HFFc6 (cell line): ENCODE data around the gene THSD7A. TPM values are rescaled to one million over a fixed set of nuclear protein-coding genes. Genes with fewer than 3 reads are reported as not detected.

Source experiments
- DNase-seq: peaks from one replicate; pipeline ENCODE4 v3.0.0-alpha.2; 2018
- H3K27ac Mint-ChIP-seq: 2 replicates; pipeline ENCODE4 v1.8.0; 2020; ENCODE audit warnings: mild to moderate bottlenecking, mixed read lengths
- H3K27me3 Mint-ChIP-seq: 2 replicates; pipeline ENCODE4 v1.8.0; 2021; ENCODE audit warnings: mild to moderate bottlenecking, moderate library complexity, mixed read lengths; ENCODE audit not compliant: insufficient read depth
- H3K36me3 Mint-ChIP-seq: 2 replicates; pipeline ENCODE4 v1.8.0; 2021; ENCODE audit warnings: low read depth, mixed read lengths
- H3K4me1 Mint-ChIP-seq: 2 replicates; pipeline ENCODE4 v1.8.0; 2020; ENCODE audit warnings: low read depth, mixed read lengths
- H3K4me3 Mint-ChIP-seq: 2 replicates; pipeline ENCODE4 v1.8.0; 2020; ENCODE audit warnings: mild to moderate bottlenecking, moderate library complexity, mixed read lengths
- H3K9me3 Mint-ChIP-seq: 2 replicates; pipeline ENCODE4 v1.8.0; 2020; ENCODE audit warnings: mild to moderate bottlenecking, mixed read lengths
- total RNA-seq, 6 experiments: library from RNA; stranded (reverse); fragmentation: NEBNext Ultra II Directional; extraction: Animal tissue kit (Norgen Biotek cat#: 25700); gene quantifications; 2 replicates in 1 of 6; 3 replicates in 5 of 6; pipeline ENCODE4 v1.2.3, GENCODE V29; 2021
- TF ChIP-seq, protein P1 (sequence below): fragments of 200-600 bp; sonication (generic); IDR thresholded peaks from 2 replicates; pipeline ENCODE4 v1.5.0; 2021; ENCODE audit warnings: antibody characterized with exemption, mild to moderate bottlenecking

The THSD7A gene
- total RNA-seq, 6 experiments from 2014 or later = not detected

DNA sequence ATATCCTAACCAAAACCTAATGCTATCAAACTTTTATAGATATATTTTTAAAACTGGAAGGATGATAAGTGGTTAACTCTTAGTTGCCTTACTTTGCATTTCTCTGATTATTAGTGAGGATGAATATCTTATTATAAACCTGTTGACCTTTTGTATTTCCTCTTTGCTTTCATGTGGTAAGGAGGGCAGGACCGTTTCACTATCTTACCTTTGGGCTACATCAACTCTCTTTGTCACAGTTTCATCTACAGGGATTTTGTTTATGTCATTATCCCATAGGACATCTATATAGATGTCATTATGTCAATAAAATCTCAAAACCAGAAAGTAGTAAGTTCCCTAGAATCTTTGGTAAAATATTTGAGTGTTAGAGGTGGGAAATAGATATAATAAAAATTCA is 219.3 kb downstream of the THSD7A start:
- Mint-ChIP-seq H3K4me3 (no peak overlapping the region), H3K36me3 (no peaks in the 10 kb centered on the region), H3K4me1 (no peaks in the 10 kb centered on the region), H3K9me3 (peaks cover 16% of the 10 kb centered on the region), H3K27me3 (no peaks in the 10 kb centered on the region), H3K27ac (no peak overlapping the region)
- DNase-seq = no peak
- TF ChIP-seq, protein P1, sequence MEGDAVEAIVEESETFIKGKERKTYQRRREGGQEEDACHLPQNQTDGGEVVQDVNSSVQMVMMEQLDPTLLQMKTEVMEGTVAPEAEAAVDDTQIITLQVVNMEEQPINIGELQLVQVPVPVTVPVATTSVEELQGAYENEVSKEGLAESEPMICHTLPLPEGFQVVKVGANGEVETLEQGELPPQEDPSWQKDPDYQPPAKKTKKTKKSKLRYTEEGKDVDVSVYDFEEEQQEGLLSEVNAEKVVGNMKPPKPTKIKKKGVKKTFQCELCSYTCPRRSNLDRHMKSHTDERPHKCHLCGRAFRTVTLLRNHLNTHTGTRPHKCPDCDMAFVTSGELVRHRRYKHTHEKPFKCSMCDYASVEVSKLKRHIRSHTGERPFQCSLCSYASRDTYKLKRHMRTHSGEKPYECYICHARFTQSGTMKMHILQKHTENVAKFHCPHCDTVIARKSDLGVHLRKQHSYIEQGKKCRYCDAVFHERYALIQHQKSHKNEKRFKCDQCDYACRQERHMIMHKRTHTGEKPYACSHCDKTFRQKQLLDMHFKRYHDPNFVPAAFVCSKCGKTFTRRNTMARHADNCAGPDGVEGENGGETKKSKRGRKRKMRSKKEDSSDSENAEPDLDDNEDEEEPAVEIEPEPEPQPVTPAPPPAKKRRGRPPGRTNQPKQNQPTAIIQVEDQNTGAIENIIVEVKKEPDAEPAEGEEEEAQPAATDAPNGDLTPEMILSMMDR = no peak

DNA sequence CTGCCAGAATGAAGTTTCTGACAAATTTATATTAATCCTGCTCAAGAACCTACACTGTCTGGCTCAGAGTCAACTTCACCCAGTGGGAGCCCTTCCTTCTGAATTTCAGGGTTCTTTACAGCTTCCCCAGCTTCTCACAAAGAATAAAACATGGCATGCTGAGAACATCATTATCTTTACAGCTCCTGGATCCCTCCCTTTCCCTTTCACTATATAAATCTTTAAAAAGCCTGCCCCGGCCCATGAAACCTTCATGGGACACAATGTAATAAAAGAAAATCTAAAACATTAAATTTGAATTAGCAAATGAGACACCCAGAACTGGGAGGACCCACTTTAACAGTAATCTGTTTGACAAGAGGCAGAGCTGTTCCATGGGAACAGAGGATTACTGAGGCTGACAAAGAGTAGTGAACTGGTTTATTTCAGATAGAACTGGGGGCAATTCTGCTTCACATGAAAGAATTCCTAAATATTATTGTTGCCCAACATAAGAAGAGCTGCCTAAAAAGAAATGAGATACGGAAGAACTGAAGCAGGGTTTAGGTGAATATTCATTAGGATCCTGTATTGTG is 222.8 kb downstream of the THSD7A start:
- no peaks in the 10 kb centered on the region for H3K27me3 Mint-ChIP-seq
- no peaks in the 10 kb centered on the region for H3K4me1 Mint-ChIP-seq
- no peak overlapping the region for H3K27ac Mint-ChIP-seq
- TF ChIP-seq, protein P1 = no peak
- no peak overlapping the region for H3K4me3 Mint-ChIP-seq
- H3K36me3 Mint-ChIP-seq = no peaks in the 10 kb centered on the region
- DNase-seq = no peak
- H3K9me3 Mint-ChIP-seq = peaks cover 15% of the 10 kb centered on the region

DNA sequence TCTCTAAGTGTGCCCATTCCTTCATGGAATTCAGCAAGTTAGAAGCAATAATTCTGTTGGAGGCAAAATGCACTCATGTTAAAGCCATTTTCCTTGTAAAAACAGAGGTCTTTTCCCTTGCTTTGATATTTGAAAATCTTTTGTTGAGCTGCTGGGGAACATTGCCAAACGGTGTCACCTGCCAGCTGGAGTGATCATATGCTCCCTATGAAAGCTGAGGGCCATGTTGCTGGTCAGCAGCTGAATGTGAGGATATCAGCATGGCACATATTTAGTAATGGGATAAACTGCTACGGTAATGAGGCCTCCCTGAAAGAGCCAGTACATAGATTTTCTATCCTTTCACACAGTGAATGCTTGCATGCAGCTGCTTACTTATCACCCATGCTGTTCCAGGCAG is 224.3 kb downstream of the THSD7A start:
- H3K4me3 Mint-ChIP-seq = no peak overlapping the region
- H3K4me1 Mint-ChIP-seq = no peaks in the 10 kb centered on the region
- DNase-seq = no peak
- TF ChIP-seq, protein P1 = no peak
- no peaks in the 10 kb centered on the region for H3K27me3 Mint-ChIP-seq
- H3K27ac Mint-ChIP-seq = no peak overlapping the region
- H3K9me3 Mint-ChIP-seq = peaks cover 11% of the 10 kb centered on the region
- no peaks in the 10 kb centered on the region for H3K36me3 Mint-ChIP-seq

DNA sequence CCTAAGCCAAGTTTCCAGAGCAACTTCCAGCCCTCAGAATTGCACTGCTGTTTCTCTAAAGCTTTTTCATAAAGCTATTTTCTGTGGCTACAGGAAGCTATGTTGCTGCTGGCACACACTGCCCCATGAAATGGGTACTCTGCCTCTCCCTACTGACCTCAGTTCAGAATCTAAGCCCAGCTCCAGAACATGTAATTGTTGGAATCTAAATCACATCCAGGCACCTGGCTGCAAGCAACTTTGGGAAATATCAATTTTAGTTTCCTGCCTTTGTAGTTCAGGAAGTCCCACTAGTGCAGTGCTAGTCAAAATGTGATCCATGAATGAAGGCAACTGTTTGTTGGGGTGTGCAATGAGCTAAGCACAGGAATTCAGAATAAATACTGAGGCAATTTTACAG is 226.2 kb downstream of the THSD7A start:
- Mint-ChIP-seq H3K4me1 (no peaks in the 10 kb centered on the region), H3K27me3 (no peaks in the 10 kb centered on the region), H3K9me3 (peaks cover 21% of the 10 kb centered on the region), H3K4me3 (no peak overlapping the region), H3K27ac (no peak overlapping the region), H3K36me3 (no peaks in the 10 kb centered on the region; the same call in 1 of the 2 replicates)
- no peak for DNase-seq
- TF ChIP-seq, protein P1 = no peak

DNA sequence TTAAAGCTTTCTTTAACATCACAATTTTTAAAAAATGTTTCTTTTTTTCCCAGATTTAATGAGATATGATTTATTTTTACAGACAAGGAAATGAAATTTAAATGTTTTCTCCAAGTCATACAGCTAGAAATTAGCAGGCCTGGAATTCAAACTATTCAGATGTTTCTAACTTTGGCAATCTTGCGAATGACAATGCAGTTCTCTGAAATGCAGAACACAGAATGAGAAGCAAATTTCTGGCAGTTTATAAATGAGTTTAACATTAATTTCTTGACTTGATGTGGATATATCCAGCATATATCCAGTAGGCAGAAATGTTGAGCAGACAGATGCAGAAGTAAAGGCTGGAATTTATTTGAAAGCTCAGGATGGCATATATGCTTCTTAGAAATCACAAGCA is 227.5 kb downstream of the THSD7A start:
- Mint-ChIP-seq H3K27me3 (no peaks in the 10 kb centered on the region), H3K36me3 (no peaks in the 10 kb centered on the region; the same call in 1 of the 2 replicates), H3K27ac (no peak overlapping the region), H3K9me3 (peaks cover 28% of the 10 kb centered on the region), H3K4me1 (no peaks in the 10 kb centered on the region), H3K4me3 (no peak overlapping the region)
- TF ChIP-seq, protein P1 = no peak
- DNase-seq = no peak
